Activated CD8-positive, alpha-beta T cell treated with anti-CD3 and anti-CD28 coated beads for 36 hours (primary cell): ENCODE measurements around the gene CMAS. TPM values are rescaled to one million over a fixed set of nuclear protein-coding genes. Genes with fewer than 3 reads are reported as not detected.
"Not testable (repeated sequence)": the region's sequence is repeated elsewhere in the genome, so short reads cannot be mapped to it uniquely, and the experiment has no call there.

Source experiments
- ATAC-seq: fragments of 200-7000 bp; cut with Tn5 transposase; one replicate; pipeline ENCODE4 v1.10.0; 2021; ENCODE audit warnings: mild to moderate bottlenecking, moderate library complexity
- CTCF ChIA-PET: fragments of 350-600 bp; sonication (Branson Sonifier 250); formaldehyde crosslinking; loops from one replicate; lab custom pipeline; 2021; ENCODE audit warnings: antibody characterized with exemption; lab: Charles Lee
- POLR2A ChIA-PET: fragments of 350-600 bp; sonication (Branson Sonifier 250); formaldehyde crosslinking; loops from one replicate; lab custom pipeline; 2021; ENCODE audit warnings: antibody characterized with exemption; lab: Charles Lee
- DNase-seq: peaks from one replicate; pipeline ENCODE4 v3.0.0-alpha.2; 2020
- H3K27ac Mint-ChIP-seq: one replicate; pipeline ENCODE4 v1.8.0; 2021; ENCODE audit warnings: mild to moderate bottlenecking, mixed read lengths
- H3K27me3 Mint-ChIP-seq: one replicate; pipeline ENCODE4 v1.8.0; 2021; ENCODE audit warnings: mixed read lengths
- H3K36me3 Mint-ChIP-seq: one replicate; pipeline ENCODE4 v1.8.0; 2021; ENCODE audit warnings: low read depth, mixed read lengths
- H3K4me1 Mint-ChIP-seq: one replicate; pipeline ENCODE4 v1.8.0; 2021; ENCODE audit warnings: low read depth, mixed read lengths
- H3K4me3 Mint-ChIP-seq: one replicate; pipeline ENCODE4 v1.8.0; 2021; ENCODE audit warnings: mild to moderate bottlenecking, moderate library complexity, mixed read lengths
- H3K9me3 Mint-ChIP-seq: one replicate; pipeline ENCODE4 v1.8.0; 2021; ENCODE audit warnings: mixed read lengths
- intact Hi-C: fragments of 100-400 bp; cut with micrococcal nuclease; formaldehyde crosslinking; loops from one replicate; pipeline ENCODE4 v1.10.0; 2022
- total RNA-seq, 2 experiments: library from RNA; stranded (reverse); gene quantifications; one replicate each; pipeline ENCODE4 v1.2.3, GENCODE V29; 2021
- TF ChIP-seq, protein P1 (sequence below): fragments of 200-600 bp; IDR thresholded peaks from one replicate; pipeline ENCODE4 v1.8.0; 2022; ENCODE audit warnings: antibody characterized with exemption, mild to moderate bottlenecking

Gene CMAS
- total RNA-seq, 2 experiments from 2014 or later, result 33.8 to 35.6 TPM

DNA sequence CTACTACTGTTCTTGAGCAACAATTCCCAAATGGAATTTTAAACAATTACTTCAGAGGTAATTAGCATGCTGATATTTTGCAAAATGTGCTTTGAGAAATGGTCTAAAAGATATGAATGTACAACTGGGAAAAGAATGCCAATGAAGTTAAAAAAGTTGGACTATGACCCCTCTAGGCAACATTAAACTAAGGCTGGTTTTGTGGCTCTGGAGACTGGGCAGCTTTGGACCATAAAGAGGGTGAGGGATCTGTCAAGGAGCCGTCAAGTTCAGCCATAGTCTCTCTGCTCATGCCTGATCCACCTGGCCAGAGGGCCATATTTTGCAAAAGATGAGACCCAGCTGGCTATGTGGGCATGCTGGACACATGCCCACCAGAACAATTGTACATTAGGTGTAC lies 38.8 kb downstream of the CMAS start:
- CTCF ChIA-PET, result interaction anchor here (1.0 kb wide), 1 partner anchor 203 kb away, joined by 3 read pairs; no protein-coding TSS in a partner anchor
- Mint-ChIP-seq H3K4me3 (no peak overlapping the region), H3K4me1 (no peaks in the 10 kb centered on the region), H3K27me3 (no peaks in the 10 kb centered on the region), H3K9me3 (no peaks in the 10 kb centered on the region), H3K27ac (no peak overlapping the region), H3K36me3 (no peaks in the 10 kb centered on the region)
- intact Hi-C loops, result loop anchor here (5.0 kb wide), 3 partner anchors 252 to 372 kb away; no protein-coding TSS in a partner anchor
- DNase-seq, result no peak
- ATAC-seq, result no peak
- POLR2A ChIA-PET, result no interaction called here
- TF ChIP-seq, protein P1, sequence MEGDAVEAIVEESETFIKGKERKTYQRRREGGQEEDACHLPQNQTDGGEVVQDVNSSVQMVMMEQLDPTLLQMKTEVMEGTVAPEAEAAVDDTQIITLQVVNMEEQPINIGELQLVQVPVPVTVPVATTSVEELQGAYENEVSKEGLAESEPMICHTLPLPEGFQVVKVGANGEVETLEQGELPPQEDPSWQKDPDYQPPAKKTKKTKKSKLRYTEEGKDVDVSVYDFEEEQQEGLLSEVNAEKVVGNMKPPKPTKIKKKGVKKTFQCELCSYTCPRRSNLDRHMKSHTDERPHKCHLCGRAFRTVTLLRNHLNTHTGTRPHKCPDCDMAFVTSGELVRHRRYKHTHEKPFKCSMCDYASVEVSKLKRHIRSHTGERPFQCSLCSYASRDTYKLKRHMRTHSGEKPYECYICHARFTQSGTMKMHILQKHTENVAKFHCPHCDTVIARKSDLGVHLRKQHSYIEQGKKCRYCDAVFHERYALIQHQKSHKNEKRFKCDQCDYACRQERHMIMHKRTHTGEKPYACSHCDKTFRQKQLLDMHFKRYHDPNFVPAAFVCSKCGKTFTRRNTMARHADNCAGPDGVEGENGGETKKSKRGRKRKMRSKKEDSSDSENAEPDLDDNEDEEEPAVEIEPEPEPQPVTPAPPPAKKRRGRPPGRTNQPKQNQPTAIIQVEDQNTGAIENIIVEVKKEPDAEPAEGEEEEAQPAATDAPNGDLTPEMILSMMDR, result no peak

DNA sequence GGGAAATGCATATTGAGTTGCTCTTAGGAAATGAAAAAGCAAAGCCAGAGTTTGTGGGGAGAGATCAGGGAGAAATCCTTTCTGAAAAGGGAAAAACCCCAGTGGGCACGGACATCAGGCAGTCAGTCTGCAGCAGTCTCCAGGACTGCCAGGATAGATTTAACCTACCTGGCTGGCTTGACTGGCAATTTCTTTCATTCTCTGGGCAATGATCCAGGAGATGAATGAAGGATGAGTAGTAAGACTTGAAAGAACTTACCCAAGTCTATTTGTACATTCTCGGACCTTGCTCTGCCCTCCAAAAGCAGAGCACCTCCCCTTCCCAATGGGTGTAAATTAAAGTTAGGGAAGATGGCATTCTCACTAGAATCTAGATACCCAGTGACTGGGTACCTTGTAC lies 42.9 kb downstream of the CMAS start:
- ChIA-PET CTCF (interaction anchor here (1.6 to 3.5 kb wide), 3 partner anchors 12 to 371 kb away, joined by 4 to 11 read pairs (median 9); no protein-coding TSS in a partner anchor), POLR2A (no interaction called here)
- TF ChIP-seq, protein P1, result no peak
- Mint-ChIP-seq H3K27me3 (no peaks in the 10 kb centered on the region), H3K36me3 (no peaks in the 10 kb centered on the region), H3K4me3 (no peak overlapping the region), H3K27ac (no peak overlapping the region), H3K9me3 (no peaks in the 10 kb centered on the region), H3K4me1 (no peaks in the 10 kb centered on the region)
- ATAC-seq, result no peak
- DNase-seq, result no peak
- intact Hi-C loops, result no loop called here

DNA sequence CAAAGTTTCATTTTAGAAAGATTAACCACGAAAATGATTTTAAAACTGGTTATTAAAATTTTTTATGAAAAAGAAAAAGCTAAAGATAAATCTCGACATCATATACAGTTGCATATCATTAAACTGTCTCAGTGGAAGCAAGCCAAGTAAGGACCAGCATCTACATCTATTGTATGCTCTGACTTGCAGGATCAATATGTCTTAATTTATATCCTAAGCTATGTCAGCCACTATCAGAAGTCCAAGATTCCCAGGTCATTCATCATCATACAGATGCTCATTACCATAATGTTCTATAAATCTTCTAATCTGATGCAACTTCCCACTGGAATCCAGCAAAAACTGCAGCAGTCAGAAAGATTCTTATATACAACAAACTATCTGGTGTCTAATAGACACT lies 43.5 kb downstream of the CMAS start:
- no peaks in the 10 kb centered on the region for H3K27me3 Mint-ChIP-seq
- H3K4me1 Mint-ChIP-seq, result no peaks in the 10 kb centered on the region
- POLR2A ChIA-PET, result no interaction called here
- ATAC-seq, result no peak
- H3K36me3 Mint-ChIP-seq, result no peaks in the 10 kb centered on the region
- H3K27ac Mint-ChIP-seq, result no peak overlapping the region
- intact Hi-C loops, result no loop called here
- DNase-seq, result no peak
- no peaks in the 10 kb centered on the region for H3K9me3 Mint-ChIP-seq
- no peak overlapping the region for H3K4me3 Mint-ChIP-seq
- TF ChIP-seq, protein P1, result no peak
- CTCF ChIA-PET, result interaction anchor here (1.6 to 2.9 kb wide), 2 partner anchors 11 to 370 kb away, joined by 4 to 9 read pairs; no protein-coding TSS in a partner anchor

DNA sequence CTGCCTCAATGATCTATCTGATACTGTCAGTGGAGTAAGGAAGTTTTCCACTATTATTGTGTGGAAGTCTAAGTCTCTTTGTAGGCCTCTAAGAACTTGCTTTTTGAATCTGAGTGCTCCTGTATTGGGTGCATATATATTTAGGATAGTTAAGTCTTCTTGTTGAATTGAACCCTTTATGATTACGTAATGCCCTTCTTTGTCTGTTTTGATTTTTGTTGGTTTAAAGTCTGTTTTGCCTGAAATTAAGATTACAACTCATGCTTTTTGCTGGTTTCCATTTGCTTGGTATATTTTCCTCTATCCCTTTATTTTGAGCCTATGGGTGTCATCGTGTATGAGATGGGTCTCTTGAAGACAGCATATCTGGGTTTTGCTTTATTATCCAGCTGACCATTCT lies 53.0 kb downstream of the CMAS start:
- ATAC-seq, intact Hi-C loops, DNase-seq, H3K9me3 Mint-ChIP-seq, POLR2A ChIA-PET, H3K27ac Mint-ChIP-seq, H3K36me3 Mint-ChIP-seq, H3K4me3 Mint-ChIP-seq, H3K27me3 Mint-ChIP-seq: not testable (repeated sequence)
- CTCF ChIA-PET, result interaction anchor here (1.7 kb wide), 2 partner anchors 236 to 344 kb away, joined by 4 to 6 read pairs; no protein-coding TSS in a partner anchor
- peaks cover 12% of the 10 kb centered on the region for H3K4me1 Mint-ChIP-seq

DNA sequence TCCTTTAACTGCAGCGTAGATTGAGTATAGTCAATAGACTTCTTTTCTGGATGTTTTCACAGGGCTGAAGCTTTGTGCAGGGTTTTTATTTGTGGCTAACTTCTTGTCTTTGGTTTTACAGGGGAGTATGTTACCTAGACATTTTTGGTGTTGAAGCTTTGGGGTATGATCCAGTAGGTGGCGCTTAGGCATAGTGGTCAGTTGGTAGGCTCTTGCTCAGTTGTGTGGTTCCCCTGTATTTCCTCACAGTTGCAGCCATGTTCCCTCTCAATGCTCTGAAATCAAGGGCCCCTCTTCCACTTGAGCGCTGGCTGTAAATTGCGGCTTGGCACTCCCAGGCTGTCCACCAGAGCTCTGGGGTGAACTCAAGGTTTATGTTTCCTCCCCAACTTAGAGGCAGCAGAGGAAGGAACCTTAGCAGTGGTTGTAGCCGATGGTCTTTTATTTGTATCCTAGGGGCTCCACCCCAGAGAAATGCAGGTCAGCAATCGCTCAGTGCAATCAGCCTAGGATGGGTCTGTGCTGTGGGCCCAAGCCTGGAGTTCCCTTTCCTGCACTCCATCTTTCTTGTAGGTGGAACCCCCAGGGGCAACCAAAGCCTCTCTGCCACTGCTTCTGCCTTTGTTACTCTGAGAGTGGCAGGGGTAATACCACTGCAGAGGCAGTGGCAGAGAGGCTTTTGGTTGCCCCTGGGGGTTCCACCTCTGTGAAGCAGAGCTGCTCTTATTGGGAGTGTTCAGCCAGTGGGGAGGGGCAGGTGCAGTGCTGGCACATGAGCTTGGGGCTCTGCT lies 55.1 kb downstream of the CMAS start:
- no peak overlapping the region for H3K4me3 Mint-ChIP-seq
- H3K9me3 Mint-ChIP-seq, result no peaks in the 10 kb centered on the region
- intact Hi-C loops, result loop anchor here (5.0 kb wide), 2 partner anchors 236 to 341 kb away; no protein-coding TSS in a partner anchor
- peak; percentile 69 for DNase-seq
- peaks cover 12% of the 10 kb centered on the region for H3K4me1 Mint-ChIP-seq
- no peaks in the 10 kb centered on the region for H3K27me3 Mint-ChIP-seq
- ATAC-seq, result peak; percentile 77
- CTCF ChIA-PET, result interaction anchor here (0.6 to 2.9 kb wide), 19 partner anchors 11 to 358 kb away, joined by 3 to 11 read pairs (median 4); no protein-coding TSS in a partner anchor
- TF ChIP-seq, protein P1, result no peak
- no peaks in the 10 kb centered on the region for H3K36me3 Mint-ChIP-seq
- POLR2A ChIA-PET, result interaction anchor here (1.3 kb wide), 1 partner anchor 54 kb away, joined by 4 read pairs; no protein-coding TSS in a partner anchor
- H3K27ac Mint-ChIP-seq, result no peak overlapping the region
